Tongue (tissue), 2 donors: ENCODE results near the gene ANO2. TPM values are rescaled to one million over a fixed set of nuclear protein-coding genes. Genes with fewer than 3 reads are reported as not detected.
"Not testable (repeated sequence)": the region's sequence is repeated elsewhere in the genome, so short reads cannot be mapped to it uniquely, and the experiment has no call there.

Experiments
- DNase-seq: peaks from one replicate; pipeline ENCODE4 v3.0.0-alpha.2; 2015
- total RNA-seq: library from RNA; depleted of rRNA; stranded (reverse); fragments of >200 nt; gene quantifications from one replicate; pipeline ENCODE4 v1.2.3, GENCODE V29; 2014

ANO2 gene
- total RNA-seq, 1 donor from 2014 or later = 4.8 TPM

- DNase-seq = no peak
Measured at GRCh38 chr12:5660238-5660637, 284.8 kb downstream of the ANO2 start.

- DNase-seq = not testable (repeated sequence)
Measured at GRCh38 chr12:5658339-5658941, 286.6 kb downstream of the ANO2 start.

- DNase-seq = no peak
Measured at GRCh38 chr12:5656836-5657235, 288.2 kb downstream of the ANO2 start.

GRCh38 chr12:5655120-5655519 is 289.9 kb downstream of the ANO2 start:
- no peak for DNase-seq

GRCh38 chr12:5654019-5654418 is 291.0 kb downstream of the ANO2 start:
- no peak for DNase-seq

- DNase-seq = no peak
Measured at GRCh38 chr12:5650829-5651461, 294.1 kb downstream of the ANO2 start.

GRCh38 chr12:5650281-5650680 is 294.8 kb downstream of the ANO2 start:
- DNase-seq = no peak

GRCh38 chr12:5648692-5649359 is 296.2 kb downstream of the ANO2 start:
- DNase-seq = peak; percentile 80

- no peak for DNase-seq
Measured at GRCh38 chr12:5643266-5643665, 301.8 kb downstream of the ANO2 start.

- DNase-seq = no peak
Measured at GRCh38 chr12:5637698-5638097, 307.4 kb downstream of the ANO2 start.

- no peak for DNase-seq
Measured at GRCh38 chr12:5636907-5637306, 308.2 kb downstream of the ANO2 start.

GRCh38 chr12:5633106-5633505 is 312.0 kb downstream of the ANO2 start:
- peak; percentile 71 for DNase-seq

GRCh38 chr12:5632453-5632852 is 312.6 kb downstream of the ANO2 start:
- no peak for DNase-seq

GRCh38 chr12:5631497-5631896 is 313.6 kb downstream of the ANO2 start:
- no peak for DNase-seq

- DNase-seq = no peak
Measured at GRCh38 chr12:5630726-5631125, 314.3 kb downstream of the ANO2 start.

- DNase-seq = no peak
Measured at GRCh38 chr12:5628501-5628900, 316.6 kb downstream of the ANO2 start.

- no peak for DNase-seq
Measured at GRCh38 chr12:5627053-5627630, 317.9 kb downstream of the ANO2 start.

GRCh38 chr12:5626151-5626550 is 318.9 kb downstream of the ANO2 start:
- DNase-seq = peak; percentile 67

- no peak for DNase-seq
Measured at GRCh38 chr12:5624486-5625272, 320.4 kb downstream of the ANO2 start.

- DNase-seq = peak; percentile 48
Measured at GRCh38 chr12:5623411-5623810, 321.6 kb downstream of the ANO2 start.

GRCh38 chr12:5622280-5622679 is 322.8 kb downstream of the ANO2 start:
- DNase-seq = no peak

GRCh38 chr12:5621329-5621728 is 323.7 kb downstream of the ANO2 start:
- no peak for DNase-seq

- no peak for DNase-seq
Measured at GRCh38 chr12:5620896-5621295, 324.2 kb downstream of the ANO2 start.
